ENCODE data around the gene RSBN1.

RSBN1 gene

DNA sequence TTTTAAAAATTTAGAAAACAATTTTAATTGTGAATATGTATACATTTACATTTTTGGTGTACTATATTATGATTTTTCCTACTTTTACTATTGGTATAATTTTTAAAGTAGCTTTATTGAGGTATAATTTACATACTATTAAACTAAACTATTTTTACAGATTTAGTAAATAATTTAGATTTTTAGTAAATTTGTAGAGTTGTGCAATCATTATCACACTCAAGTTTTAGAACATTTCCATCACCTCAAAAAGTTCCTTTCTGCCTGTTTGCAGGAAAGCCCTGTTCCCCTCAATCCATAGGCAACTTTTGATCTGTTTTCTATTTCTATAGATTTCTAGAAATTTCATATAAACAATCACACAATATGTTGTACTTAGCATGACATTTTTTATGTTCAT is 61.2 kb downstream of the RSBN1 start:
- DNase-seq (ENCODE audit: low spot score): no peak
- in situ Hi-C loops (cut with MboI; ENCODE audit: low sequenced_read_pairs, unreplicated experiment): no loop called here
- TF ChIP-seq, protein P1, sequence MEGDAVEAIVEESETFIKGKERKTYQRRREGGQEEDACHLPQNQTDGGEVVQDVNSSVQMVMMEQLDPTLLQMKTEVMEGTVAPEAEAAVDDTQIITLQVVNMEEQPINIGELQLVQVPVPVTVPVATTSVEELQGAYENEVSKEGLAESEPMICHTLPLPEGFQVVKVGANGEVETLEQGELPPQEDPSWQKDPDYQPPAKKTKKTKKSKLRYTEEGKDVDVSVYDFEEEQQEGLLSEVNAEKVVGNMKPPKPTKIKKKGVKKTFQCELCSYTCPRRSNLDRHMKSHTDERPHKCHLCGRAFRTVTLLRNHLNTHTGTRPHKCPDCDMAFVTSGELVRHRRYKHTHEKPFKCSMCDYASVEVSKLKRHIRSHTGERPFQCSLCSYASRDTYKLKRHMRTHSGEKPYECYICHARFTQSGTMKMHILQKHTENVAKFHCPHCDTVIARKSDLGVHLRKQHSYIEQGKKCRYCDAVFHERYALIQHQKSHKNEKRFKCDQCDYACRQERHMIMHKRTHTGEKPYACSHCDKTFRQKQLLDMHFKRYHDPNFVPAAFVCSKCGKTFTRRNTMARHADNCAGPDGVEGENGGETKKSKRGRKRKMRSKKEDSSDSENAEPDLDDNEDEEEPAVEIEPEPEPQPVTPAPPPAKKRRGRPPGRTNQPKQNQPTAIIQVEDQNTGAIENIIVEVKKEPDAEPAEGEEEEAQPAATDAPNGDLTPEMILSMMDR (IDR thresholded peaks at IDR 0.05; ENCODE audit: borderline replicate concordance, control extremely low read depth, extremely low read depth, insufficient read depth, missing control alignments): no peak

DNA sequence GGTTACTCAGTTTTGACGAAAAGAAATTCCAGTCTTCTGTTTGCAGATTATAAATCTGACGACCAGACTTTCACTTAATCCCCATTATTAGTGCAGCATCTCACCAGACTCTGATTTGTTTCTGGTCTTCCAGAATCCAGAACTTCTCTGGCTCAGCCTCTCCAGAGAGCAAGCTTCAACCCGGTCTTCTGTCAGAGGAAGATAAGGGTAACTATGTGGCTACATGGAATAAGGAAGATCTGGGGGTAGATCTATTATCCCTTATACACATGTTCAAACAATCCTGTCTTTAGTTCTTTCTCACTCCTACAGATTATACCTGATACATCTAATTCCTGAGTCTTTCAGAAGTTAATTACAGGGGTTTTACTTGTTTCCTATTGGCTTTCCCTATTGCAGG is 62.9 kb downstream of the RSBN1 start:
- no peak for DNase-seq (ENCODE audit: low spot score)
- in situ Hi-C loops (cut with MboI; ENCODE audit: low sequenced_read_pairs, unreplicated experiment): no loop called here
- TF ChIP-seq, protein P1 (IDR thresholded peaks at IDR 0.05; ENCODE audit: borderline replicate concordance, control extremely low read depth, extremely low read depth, insufficient read depth, missing control alignments): no peak

DNA sequence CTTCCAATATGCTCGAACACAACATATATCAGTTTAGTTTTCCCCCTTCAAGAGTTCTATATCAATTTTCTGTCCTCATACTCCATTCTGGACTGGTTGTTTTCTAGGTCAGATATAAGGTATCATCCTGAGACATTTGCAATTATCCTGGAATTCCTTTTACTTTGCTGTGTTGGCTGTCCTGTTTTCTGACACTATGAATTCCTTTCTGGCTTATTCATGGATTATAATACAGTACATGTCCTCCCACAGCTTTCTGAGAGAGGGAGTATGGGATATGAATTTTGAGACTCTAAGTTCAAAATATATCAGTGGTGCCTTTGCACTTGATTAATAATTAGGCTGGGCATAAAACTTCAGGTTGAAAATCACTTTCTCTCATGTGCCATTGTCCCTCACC is 64.9 kb downstream of the RSBN1 start:
- in situ Hi-C loops (cut with MboI; ENCODE audit: low sequenced_read_pairs, unreplicated experiment): no loop called here
- TF ChIP-seq, protein P1 (IDR thresholded peaks at IDR 0.05; ENCODE audit: borderline replicate concordance, control extremely low read depth, extremely low read depth, insufficient read depth, missing control alignments): no peak
- no peak for DNase-seq (ENCODE audit: low spot score)

DNA sequence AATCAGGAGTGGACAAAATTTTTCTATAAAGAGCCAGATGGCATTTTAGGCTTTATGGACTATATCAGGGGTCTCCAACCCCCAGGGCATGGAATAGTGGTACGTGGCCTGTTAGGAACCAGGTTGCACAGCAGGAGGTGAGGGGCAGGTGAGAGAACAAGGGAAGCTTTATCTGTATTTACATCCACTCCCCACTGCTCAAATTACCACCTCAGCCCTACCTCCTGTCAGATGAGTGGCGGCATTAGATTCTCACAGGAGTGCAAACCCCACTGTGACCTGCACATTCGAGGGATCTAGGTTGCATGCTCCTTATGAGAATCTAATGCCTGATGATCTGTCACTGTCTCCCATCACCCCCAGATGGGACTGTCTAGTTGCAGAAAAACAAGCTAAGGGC is 66.9 kb downstream of the RSBN1 start:
- in situ Hi-C loops (cut with MboI; ENCODE audit: low sequenced_read_pairs, unreplicated experiment): no loop called here

DNA sequence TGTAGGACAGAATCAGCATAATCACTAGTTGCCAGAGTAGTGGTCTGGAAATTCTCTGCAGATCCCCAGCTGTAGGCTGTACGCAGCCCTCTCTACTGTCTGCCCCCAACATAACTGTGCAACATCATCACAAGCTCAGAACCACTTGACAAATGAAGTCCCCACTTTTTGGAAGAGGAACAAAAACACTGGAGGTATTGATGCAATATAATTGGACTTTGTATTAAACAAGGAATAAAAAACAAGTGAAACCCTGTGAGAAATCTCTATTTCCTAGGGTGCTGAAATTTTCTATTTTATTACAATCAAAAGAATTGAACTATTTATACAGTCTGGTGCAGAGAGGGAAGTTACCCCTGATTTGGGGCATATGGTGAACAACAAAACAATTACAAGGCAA is 68.2 kb downstream of the RSBN1 start:
- in situ Hi-C loops (cut with MboI; ENCODE audit: low sequenced_read_pairs, unreplicated experiment): no loop called here
- TF ChIP-seq, protein P1 (IDR thresholded peaks at IDR 0.05; ENCODE audit: borderline replicate concordance, control extremely low read depth, extremely low read depth, insufficient read depth, missing control alignments): no peak
- DNase-seq (ENCODE audit: low spot score): no peak

More for the DNA sequence above, 66.9 kb downstream of the RSBN1 start:
- TF ChIP-seq, protein P1 (IDR thresholded peaks at IDR 0.05; ENCODE audit: borderline replicate concordance, control extremely low read depth, extremely low read depth, insufficient read depth, missing control alignments): no peak
- DNase-seq (ENCODE audit: low spot score): no peak

DNA sequence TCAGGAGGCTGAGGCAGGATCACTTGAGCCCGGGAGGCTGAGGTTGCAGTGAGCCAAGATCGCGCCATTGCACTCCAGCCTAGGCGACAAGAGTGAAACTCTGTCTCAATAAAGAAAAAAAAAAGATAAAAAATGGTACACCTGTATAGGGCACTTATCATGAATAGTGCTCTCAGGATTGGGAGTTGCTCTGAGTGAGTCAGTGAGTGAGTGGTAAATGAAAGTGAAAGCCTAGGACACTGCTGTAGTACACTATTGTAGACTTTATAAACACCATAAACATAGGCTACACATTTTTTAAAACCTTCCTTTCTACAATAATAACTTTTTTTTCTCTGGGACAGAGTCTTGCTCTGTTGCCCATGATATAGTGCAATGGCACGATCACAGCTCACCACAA is 69.8 kb downstream of the RSBN1 start:
- TF ChIP-seq, protein P1 (IDR thresholded peaks at IDR 0.05; ENCODE audit: borderline replicate concordance, control extremely low read depth, extremely low read depth, insufficient read depth, missing control alignments): no peak
- in situ Hi-C loops (cut with MboI; ENCODE audit: low sequenced_read_pairs, unreplicated experiment): no loop called here
- no peak for DNase-seq (ENCODE audit: low spot score)

All from GM13976 (cell line).